Measurements from ENCODE around the gene CNP.

CNP gene

GRCh38 chr17:41942626-41943373, 23.8 kb upstream of the CNP start:
- DNase-seq = no peak

DNA sequence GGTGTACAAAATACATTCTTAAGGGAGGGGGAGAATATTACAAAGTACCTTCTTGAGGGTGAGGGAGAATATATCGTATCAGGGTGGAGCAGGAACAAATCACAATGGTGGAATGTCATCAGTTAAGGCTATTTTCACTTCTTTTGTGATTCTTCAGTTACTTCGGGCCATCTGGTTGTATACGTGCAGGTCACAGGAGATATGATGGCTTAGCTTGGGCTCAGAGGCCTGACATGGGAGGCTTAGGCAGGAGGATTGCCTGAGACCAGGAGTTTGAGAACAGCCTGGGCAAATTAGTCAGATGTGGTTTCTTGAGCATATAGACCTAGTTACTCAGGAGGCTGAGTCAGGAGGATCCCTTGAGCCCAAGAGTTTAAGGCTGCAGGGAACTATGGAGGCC, 23.1 kb upstream of the CNP start:
- no peak for DNase-seq

DNA sequence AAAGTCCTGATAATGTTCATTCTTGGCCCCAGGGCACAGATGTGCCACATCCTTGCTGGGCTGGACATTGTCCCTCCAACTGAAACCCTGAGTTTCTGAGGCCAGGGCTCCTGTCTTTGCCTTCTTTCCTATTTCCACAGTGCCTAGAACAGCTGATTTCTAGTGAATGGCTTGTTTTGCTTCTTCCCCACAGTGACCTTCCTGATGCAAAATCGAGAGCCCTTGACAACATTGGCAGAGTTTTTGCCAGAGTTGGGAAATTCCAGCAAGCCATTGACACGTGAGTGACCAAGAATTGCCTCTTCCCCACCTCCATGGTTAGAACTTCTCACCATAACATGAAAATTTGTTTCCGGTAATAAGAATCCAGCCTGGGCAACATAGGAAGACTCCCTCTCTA, 21.7 kb upstream of the CNP start:
- DNase-seq = no peak

GRCh38 chr17:41948762-41949460, 17.7 kb upstream of the CNP start:
- DNase-seq = no peak

DNA sequence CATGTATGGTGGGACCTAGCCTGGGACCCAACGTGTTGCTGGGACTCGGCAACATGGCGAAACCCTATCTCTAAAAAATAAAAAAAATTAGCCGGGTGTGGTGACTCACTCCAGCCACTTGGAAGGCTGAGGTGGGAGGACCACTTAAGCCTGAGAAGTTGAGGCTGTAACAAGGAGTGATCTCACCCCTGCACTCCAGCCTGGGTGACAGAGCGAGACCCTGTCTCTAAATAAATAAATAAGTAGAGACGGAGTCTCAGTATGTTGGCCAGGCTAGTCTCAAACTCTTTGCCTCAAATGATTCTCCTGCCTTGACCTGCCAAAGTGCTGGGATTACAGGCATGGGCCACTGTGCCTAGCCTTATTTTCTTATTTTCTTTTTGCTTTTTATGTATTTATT, 10.1 kb upstream of the CNP start:
- no peak for DNase-seq

GRCh38 chr17:41957031-41957868, 9.3 kb upstream of the CNP start:
- no peak for DNase-seq

DNA sequence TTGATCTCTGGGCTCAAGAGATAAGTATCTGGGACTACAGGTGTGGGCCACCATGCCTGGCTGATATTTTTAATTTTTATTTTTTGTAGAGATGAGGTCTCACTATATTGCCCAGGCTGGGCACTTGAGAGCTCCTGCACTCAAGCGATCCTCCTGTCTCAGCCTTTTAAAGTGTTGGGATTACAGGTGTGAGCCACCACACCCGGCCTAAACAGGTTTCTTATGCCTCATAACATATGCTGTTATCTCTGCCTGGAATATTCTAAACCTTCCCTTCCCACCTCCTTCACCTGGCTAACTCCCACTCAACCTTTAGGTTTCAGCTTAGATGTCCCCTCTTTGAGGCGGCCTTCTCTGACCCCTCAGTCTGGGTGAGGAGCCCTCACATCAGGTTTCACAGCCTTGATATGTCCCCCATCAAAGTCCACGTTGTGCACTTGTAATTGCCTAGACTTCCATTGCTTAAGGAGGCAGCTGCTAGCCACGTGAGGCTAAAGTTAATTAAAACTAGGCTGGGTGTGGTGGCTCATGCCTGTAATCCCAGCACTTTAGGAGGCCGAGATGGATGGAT, 8.6 kb upstream of the CNP start:
- no peak for DNase-seq

DNA sequence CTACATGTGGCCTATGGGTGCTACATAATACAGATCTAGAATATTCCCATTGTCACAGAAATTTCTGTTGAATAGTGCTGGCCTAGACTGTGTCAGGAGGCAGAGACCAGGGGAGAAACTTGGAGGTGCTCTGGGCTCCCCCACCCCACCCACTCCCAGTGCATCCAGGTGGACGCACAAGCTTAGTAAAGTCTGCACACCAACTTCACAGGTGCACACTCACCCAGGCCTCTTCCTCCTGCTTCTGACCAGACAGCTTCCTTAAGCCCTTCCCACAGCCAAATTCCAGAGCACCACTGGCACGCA, 7.6 kb upstream of the CNP start:
- no peak for DNase-seq

GRCh38 chr17:41959336-41960095, 7.1 kb upstream of the CNP start:
- peak; percentile 21 for DNase-seq

DNA sequence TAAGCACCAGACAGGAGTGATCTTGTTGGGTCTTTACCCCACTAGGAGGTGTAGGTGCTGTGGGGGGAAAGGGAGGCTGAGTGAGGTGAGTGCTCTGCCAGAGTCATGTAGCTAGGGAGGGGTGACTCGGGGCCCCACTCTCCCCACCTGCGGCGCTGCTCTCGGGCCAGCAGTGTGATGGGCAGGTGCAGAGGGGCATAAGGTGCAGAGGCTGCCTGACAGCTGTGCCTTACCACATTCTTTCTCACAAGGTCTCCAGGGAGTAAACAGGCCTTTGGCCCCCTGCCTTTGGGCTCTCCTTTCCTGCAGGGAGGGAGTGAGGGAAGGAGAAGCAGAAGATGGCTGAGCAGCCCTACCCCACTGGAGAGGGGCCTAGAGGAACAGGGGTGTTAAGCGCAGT, 4.5 kb upstream of the CNP start:
- no peak for DNase-seq

DNA sequence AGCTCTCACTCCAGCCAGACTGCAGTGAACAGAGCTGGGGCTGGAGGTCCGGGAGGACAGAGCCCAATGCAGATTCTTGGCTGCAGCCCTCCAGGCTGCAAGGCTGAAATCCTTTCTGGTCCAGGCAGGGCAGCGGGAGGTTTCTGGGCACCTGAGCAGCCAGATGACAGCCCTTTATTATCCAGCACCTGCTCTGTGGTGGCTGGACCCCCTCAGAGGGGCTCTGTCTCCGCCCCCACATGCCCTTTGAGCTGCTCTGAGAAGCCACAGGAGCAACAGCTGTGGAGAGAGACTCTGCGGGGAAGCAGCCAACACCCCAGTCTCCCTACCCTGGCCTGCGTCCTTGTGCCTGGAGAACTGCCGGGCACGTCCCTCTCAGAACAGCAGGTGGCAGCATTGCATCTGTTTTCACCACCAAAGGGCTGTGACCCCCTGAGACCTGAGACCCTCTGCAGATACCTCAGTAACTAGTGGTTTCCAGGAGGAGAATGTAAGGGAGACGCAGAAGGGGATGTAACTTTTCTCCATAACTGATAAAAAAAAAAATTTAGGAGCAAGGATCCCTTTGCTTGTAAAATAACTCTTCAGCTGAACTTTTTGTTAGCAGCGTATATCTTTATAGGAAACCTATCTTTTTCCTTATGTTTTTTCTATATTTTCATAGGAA, 3.7 kb upstream of the CNP start:
- DNase-seq = peak; percentile 34

DNA sequence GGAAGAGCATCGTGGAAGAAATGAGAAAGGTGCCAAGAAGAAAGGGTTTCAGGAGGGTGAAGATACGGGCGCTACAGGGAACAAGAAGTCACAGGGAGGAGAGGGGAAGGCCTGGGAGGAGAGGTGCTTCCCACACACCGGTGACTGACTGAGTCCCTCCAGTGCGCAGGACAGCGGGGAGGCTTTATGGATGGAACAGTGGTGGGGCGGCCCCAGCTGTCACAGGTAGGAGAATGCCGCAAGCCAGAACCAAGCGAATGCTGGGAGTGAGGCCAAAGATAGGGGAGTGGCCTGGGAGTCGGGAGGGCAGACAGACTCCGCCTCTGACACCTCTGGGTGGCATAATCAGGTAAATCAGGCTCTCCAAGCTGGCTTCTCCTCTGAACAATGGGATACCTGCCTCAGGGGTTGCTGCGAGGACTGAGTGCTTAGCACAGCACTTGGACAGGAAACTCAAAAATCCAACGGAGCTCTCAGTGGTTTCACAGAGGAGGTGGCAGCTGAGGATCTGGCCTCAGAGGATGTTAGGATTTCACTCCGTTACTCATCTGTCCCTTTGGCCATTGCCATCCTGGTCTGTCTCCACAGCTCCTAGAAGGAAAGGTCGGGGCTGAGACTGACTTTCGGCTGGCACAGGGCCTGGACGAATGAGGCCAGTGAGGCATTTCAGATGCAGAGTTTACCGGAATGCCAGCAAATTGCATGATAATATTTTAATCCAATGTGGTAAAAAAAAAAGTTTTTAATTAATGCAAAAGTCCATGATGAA, 717 bp upstream of the CNP start:
- peak; percentile 37 for DNase-seq

GRCh38 chr17:41967141-41967920, 736 bp downstream of the CNP start:
- no peak for DNase-seq

GRCh38 chr17:41967921-41968578, 1.5 kb downstream of the CNP start:
- no peak for DNase-seq

- DNase-seq = no peak
Measured at GRCh38 chr17:41968676-41969075, 2.1 kb downstream of the CNP start.

DNA sequence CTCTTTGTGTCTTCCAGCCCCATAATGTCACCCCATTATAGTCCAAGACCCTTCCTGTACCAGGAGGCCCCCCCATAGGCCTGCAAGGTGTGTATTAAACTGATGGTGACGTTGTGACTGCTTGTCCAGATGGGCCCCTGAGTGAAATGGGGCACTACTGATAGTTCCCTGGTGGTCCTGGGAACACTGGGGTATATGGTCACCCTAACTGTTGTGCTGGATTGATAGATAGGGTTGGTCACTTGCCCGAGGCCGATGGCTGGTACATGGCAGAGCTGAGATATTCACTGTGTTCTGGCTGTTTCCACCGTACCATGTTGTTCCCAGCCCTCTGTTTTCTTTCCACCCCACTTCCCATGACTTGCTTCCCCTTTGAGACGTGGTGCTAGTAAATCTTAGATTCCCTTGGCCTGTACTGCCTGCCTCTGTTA, 4.3 kb downstream of the CNP start:
- no peak for DNase-seq

- DNase-seq = no peak
Measured at GRCh38 chr17:41971721-41972523, 5.3 kb downstream of the CNP start.

DNA sequence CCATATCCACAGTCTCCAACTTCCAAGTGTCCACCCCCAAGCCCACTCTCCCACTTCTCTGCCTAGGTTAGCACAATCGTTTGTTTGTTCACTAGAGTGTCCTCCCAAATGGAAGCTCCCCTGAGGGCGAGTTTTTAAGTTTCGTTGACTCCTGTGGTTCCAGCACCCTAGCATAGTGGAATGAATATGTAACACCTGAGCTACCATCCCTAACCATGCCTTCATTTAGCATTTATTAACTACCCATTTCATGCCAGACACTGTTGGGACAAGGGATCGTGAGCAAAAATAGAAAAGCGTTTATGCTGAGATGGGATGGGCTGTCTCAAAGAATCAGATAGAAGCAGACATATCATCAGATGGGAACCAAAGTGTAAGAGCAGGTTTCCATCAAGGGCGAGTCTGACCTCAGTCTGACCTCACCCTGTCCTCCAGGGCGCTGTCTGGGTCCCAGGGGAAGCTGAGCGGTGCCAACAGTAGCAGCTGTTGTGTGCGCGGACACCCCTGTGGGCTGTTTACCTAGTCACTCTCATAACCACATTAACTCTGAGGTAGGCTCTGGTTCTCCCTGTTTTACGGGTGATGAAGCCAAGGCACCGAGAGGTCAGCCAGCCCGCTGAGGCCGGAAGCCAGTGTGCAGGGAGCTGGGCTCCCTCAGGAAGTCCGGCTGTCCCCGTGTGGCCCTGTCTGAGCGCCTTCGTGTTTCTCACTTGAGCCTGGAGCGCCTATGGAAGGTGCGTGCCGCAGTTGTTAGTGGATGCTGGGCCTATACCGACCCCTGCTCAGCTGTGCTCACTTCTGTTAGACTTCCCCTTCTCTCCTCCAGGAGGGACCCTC, 6.2 kb downstream of the CNP start:
- no peak for DNase-seq

Measured in NK-92 treated with Interleukin-12 subunit alpha and Interleukin-12 subunit beta, amount 100 ng/mL, for 24 hours (cell line).